Airway epithelial cell (primary cell): ENCODE data around the gene PTGES3L. TPM values are rescaled to one million over a fixed set of nuclear protein-coding genes. Genes with fewer than 3 reads are reported as not detected.

Experiments
- total RNA-seq: library from RNA; depleted of rRNA; stranded (reverse); fragments of >200 nt; gene quantifications from 2 replicates; pipeline ENCODE4 v1.2.3, GENCODE V29; 2015

PTGES3L gene
- total RNA-seq: 0.28 and 0.49 TPM in 2 replicates

GRCh38 chr17:42979511-42980273 lies at the start of gene PTGES3L:
Gene PTGES3L (minus strand): TSS chr17:42980080. CDS start chr17:42980053, 27 bp downstream.

GRCh38 chr17:43024407-43025289 lies 44.8 kb upstream of the PTGES3L start, which contains the start of gene RND2:
Gene RND2 (plus strand): TSS chr17:43025231. CDS start chr17:43025348, 117 bp downstream.

GRCh38 chr17:43021741-43022512 lies 42.0 kb upstream of the PTGES3L start, which contains the start of gene VAT1:
Gene VAT1 (minus strand): TSS chr17:43022385. CDS start chr17:43022322, 63 bp downstream.

GRCh38 chr17:43006639-43007551 lies 27.0 kb upstream of the PTGES3L start, which contains the start of gene IFI35:
Gene IFI35 (plus strand): TSS chr17:43006784. CDS start chr17:43006948, 164 bp downstream.

GRCh38 chr17:42997984-42998938 lies 18.4 kb upstream of the PTGES3L start, which contains the start of gene RPL27:
Gene RPL27 (plus strand): TSS chr17:42998419. CDS start chr17:42998751, 332 bp downstream.

GRCh38 chr17:42980274-42980765 lies 440 bp upstream of the PTGES3L start, which contains the start of gene RUNDC1:
Gene RUNDC1 (plus strand): TSS chr17:42980565. CDS start chr17:42980577, 12 bp downstream.

GRCh38 chr17:42964161-42964932 lies 15.5 kb downstream of the PTGES3L start, which contains the start of gene AARSD1:
Gene AARSD1 (minus strand): TSS chr17:42964454. CDS start chr17:42964440, 14 bp downstream.

Other genes with a start within 250 kb of the PTGES3L start
- 9.0 and 10.4 TPM in 2 replicates for gene EZH1, start 235.0 kb downstream of the PTGES3L start, total RNA-seq
- gene RAMP2, start 218.9 kb downstream of the PTGES3L start, total RNA-seq: 0.49 TPM in 1 of 2 replicates, not detected in the other
- 98.8 and 108 TPM in 2 replicates for gene VPS25, start 206.6 kb downstream of the PTGES3L start, total RNA-seq
- gene WNK4, start 199.5 kb downstream of the PTGES3L start, total RNA-seq: 0.09 TPM in 1 of 2 replicates, not detected in the other
- gene COA3, start 181.4 kb downstream of the PTGES3L start, total RNA-seq: 78.8 and 81.6 TPM in 2 replicates
- 0.07 TPM in 1 of 2 replicates, not detected in the other for gene CNTD1, start 181.2 kb downstream of the PTGES3L start, total RNA-seq
- gene BECN1, start 155.8 kb downstream of the PTGES3L start, total RNA-seq: 76.7 and 84.6 TPM in 2 replicates
- 122 and 130 TPM in 2 replicates for gene PSME3, start 146.7 kb downstream of the PTGES3L start, total RNA-seq
- 0.14 and 0.92 TPM in 2 replicates for gene AOC2, start 135.5 kb downstream of the PTGES3L start, total RNA-seq
- gene AOC3, start 128.9 kb downstream of the PTGES3L start, total RNA-seq: under 0.01 and 0.07 TPM in 2 replicates
- not detected in 2 replicates for gene G6PC1, start 79.3 kb downstream of the PTGES3L start, total RNA-seq
- gene AARSD1, start 15.6 kb downstream of the PTGES3L start, total RNA-seq: 29.7 and 38.9 TPM in 2 replicates
- 8.7 and 12.2 TPM in 2 replicates for gene RUNDC1, start 485 bp upstream of the PTGES3L start, total RNA-seq
- 1,265 and 2,388 TPM in 2 replicates for gene RPL27, start 18.3 kb upstream of the PTGES3L start, total RNA-seq
- 3.0 and 4.9 TPM in 2 replicates for gene IFI35, start 26.7 kb upstream of the PTGES3L start, total RNA-seq
- gene VAT1, start 42.3 kb upstream of the PTGES3L start, total RNA-seq: 96.8 and 127 TPM in 2 replicates
- gene RND2, start 45.2 kb upstream of the PTGES3L start, total RNA-seq: under 0.01 and 0.21 TPM in 2 replicates
- 17.7 and 20.7 TPM in 2 replicates for gene BRCA1, start 145.3 kb upstream of the PTGES3L start, total RNA-seq
- 35.2 and 49.7 TPM in 2 replicates for gene NBR1, start 191.1 kb upstream of the PTGES3L start, total RNA-seq
- gene TMEM106A, start 231.8 kb upstream of the PTGES3L start, total RNA-seq: 0.70 and 0.85 TPM in 2 replicates
- not detected in 2 replicates for gene CCDC200, start 248.5 kb upstream of the PTGES3L start, total RNA-seq